ENCODE results near the gene ZNF484.
"Not testable (repeated sequence)": the region's sequence is repeated elsewhere in the genome, so short reads cannot be mapped to it uniquely, and the experiment has no call there.

DNA sequence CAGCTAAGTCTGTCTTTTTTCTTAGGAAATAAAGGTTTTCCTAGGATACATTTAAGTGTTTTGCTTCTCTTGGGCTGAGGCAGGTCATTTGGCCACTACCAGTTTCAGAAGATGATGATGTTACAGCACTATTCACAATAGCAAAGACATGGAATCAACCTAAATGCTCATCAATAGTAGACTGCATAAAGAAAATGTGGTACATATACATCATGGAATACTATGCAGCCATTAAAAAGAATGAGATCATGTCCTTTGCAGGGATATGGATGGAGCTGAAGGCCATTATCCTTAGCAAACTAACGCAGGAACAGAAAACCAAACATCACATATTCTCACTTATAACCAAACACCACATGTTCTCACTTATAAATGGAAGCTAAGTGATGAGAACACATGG, 39.4 kb downstream of the ZNF484 start:
- TF ChIP-seq, protein P1, sequence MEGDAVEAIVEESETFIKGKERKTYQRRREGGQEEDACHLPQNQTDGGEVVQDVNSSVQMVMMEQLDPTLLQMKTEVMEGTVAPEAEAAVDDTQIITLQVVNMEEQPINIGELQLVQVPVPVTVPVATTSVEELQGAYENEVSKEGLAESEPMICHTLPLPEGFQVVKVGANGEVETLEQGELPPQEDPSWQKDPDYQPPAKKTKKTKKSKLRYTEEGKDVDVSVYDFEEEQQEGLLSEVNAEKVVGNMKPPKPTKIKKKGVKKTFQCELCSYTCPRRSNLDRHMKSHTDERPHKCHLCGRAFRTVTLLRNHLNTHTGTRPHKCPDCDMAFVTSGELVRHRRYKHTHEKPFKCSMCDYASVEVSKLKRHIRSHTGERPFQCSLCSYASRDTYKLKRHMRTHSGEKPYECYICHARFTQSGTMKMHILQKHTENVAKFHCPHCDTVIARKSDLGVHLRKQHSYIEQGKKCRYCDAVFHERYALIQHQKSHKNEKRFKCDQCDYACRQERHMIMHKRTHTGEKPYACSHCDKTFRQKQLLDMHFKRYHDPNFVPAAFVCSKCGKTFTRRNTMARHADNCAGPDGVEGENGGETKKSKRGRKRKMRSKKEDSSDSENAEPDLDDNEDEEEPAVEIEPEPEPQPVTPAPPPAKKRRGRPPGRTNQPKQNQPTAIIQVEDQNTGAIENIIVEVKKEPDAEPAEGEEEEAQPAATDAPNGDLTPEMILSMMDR (IDR thresholded peaks at IDR 0.05; ENCODE audit: insufficient read depth, low read length), result not testable (repeated sequence)
- not testable (repeated sequence) for TF ChIP-seq POLR2AphosphoS5 (IDR thresholded peaks at IDR 0.05; ENCODE audit: low read depth); GABPA (IDR thresholded peaks at IDR 0.05; ENCODE audit: low read depth); SPI1 (IDR thresholded peaks at IDR 0.05; ENCODE audit: borderline replicate concordance, low read depth)
- TF ChIP-seq, protein P2, sequence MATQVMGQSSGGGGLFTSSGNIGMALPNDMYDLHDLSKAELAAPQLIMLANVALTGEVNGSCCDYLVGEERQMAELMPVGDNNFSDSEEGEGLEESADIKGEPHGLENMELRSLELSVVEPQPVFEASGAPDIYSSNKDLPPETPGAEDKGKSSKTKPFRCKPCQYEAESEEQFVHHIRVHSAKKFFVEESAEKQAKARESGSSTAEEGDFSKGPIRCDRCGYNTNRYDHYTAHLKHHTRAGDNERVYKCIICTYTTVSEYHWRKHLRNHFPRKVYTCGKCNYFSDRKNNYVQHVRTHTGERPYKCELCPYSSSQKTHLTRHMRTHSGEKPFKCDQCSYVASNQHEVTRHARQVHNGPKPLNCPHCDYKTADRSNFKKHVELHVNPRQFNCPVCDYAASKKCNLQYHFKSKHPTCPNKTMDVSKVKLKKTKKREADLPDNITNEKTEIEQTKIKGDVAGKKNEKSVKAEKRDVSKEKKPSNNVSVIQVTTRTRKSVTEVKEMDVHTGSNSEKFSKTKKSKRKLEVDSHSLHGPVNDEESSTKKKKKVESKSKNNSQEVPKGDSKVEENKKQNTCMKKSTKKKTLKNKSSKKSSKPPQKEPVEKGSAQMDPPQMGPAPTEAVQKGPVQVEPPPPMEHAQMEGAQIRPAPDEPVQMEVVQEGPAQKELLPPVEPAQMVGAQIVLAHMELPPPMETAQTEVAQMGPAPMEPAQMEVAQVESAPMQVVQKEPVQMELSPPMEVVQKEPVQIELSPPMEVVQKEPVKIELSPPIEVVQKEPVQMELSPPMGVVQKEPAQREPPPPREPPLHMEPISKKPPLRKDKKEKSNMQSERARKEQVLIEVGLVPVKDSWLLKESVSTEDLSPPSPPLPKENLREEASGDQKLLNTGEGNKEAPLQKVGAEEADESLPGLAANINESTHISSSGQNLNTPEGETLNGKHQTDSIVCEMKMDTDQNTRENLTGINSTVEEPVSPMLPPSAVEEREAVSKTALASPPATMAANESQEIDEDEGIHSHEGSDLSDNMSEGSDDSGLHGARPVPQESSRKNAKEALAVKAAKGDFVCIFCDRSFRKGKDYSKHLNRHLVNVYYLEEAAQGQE (IDR thresholded peaks at IDR 0.05; ENCODE audit: insufficient replicate concordance, low read depth), result not testable (repeated sequence)

Measured in HL-60 (cell line).